ENCODE results near the gene EED. TPM values are rescaled to one million over a fixed set of nuclear protein-coding genes. Genes with fewer than 3 reads are reported as not detected.
"Not testable (repeated sequence)": the region's sequence is repeated elsewhere in the genome, so short reads cannot be mapped to it uniquely, and the experiment has no call there.

EED gene
- total RNA-seq, 2 experiments from 2014 or later: 63.9 to 66.9 TPM

DNA sequence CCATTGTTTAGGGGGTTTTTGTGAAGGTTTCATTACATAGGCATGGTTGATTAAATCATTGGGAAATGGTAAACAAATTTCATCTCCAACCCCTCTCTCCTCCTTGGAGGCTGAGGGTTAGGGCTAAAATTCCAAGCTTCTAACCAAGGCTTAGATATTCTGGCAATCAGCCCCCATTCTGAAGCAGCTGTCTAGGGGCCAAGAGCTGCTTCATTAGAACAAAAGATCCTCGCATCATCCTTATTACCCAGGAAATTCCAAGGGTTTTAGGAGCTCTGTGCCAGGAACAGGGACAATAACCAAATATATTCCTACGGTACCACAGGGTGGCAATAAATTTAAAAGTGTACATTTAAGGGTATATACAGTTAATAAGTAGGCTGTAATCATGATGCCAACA, 22.5 kb upstream of the EED start:
- H3K27ac Mint-ChIP-seq: no peak overlapping the region
- H3K4me1 Mint-ChIP-seq: peaks cover 27% of the 10 kb centered on the region
- H3K9me3 Mint-ChIP-seq: peaks cover 12% of the 10 kb centered on the region
- H3K27me3 Mint-ChIP-seq: no peaks in the 10 kb centered on the region
- no peak for DNase-seq
- ChIA-PET POLR2A (interaction anchor here (1.9 kb wide), 1 partner anchor 9 kb away, joined by 7 read pairs; no protein-coding TSS in a partner anchor), CTCF (interaction anchor here (0.8 to 1.5 kb wide), 2 partner anchors 16 to 367 kb away, joined by 3 to 4 read pairs; partner anchors contain the start of gene CCDC83)
- H3K4me3 Mint-ChIP-seq: no peak overlapping the region
- H3K36me3 Mint-ChIP-seq (ENCODE audit: low read depth): peaks cover 14% of the 10 kb centered on the region

DNA sequence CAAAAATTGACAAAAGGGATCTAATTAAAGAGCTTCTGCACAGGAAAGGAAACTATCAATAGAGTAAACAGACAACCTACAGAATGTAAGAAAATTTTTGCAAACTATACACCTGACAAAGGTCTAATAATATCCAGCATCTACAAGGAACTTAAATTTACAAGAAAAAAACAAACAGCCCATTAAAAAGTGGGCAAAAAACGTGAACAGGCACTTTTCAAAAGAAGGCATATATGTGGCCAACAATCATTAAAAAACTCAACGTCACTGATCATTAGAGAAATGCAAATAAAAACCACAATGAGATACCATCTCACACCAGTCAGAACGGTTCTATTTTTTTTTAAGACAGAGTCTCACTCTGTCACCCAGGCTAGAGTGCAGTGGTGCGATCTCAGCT, 20.0 kb upstream of the EED start:
- CTCF ChIA-PET, H3K4me3 Mint-ChIP-seq, H3K27me3 Mint-ChIP-seq, H3K27ac Mint-ChIP-seq, DNase-seq: not testable (repeated sequence)
- POLR2A ChIA-PET: interaction anchor here (0.7 kb wide), 1 partner anchor 10 kb away, joined by 3 read pairs; no protein-coding TSS in a partner anchor
- H3K9me3 Mint-ChIP-seq: peaks cover 12% of the 10 kb centered on the region
- H3K4me1 Mint-ChIP-seq: peaks cover 29% of the 10 kb centered on the region
- H3K36me3 Mint-ChIP-seq (ENCODE audit: low read depth): peaks cover 14% of the 10 kb centered on the region

DNA sequence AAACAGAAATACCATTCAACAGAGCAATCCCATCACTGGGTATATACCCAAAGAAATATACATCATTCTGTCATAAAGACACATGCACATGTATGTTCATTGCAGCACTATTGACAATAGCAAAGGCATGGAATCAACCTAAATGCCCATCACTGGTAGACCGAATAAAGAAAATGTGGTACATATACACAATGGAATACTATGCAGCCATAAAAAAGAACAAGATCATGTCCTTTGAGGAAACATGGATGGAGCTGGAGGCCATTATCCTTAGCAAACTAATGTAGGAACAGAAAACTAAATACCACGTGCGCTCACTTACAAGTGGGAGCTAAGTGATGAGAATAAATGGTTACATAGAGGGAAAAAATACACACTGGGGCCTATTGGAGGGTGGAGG, 19.2 kb upstream of the EED start:
- CTCF ChIA-PET, POLR2A ChIA-PET, DNase-seq, H3K4me3 Mint-ChIP-seq, H3K27me3 Mint-ChIP-seq, H3K27ac Mint-ChIP-seq: not testable (repeated sequence)
- Mint-ChIP-seq H3K4me1 (peaks cover 33% of the 10 kb centered on the region), H3K36me3 (ENCODE audit: low read depth) (peaks cover 14% of the 10 kb centered on the region), H3K9me3 (peaks cover 12% of the 10 kb centered on the region)

DNA sequence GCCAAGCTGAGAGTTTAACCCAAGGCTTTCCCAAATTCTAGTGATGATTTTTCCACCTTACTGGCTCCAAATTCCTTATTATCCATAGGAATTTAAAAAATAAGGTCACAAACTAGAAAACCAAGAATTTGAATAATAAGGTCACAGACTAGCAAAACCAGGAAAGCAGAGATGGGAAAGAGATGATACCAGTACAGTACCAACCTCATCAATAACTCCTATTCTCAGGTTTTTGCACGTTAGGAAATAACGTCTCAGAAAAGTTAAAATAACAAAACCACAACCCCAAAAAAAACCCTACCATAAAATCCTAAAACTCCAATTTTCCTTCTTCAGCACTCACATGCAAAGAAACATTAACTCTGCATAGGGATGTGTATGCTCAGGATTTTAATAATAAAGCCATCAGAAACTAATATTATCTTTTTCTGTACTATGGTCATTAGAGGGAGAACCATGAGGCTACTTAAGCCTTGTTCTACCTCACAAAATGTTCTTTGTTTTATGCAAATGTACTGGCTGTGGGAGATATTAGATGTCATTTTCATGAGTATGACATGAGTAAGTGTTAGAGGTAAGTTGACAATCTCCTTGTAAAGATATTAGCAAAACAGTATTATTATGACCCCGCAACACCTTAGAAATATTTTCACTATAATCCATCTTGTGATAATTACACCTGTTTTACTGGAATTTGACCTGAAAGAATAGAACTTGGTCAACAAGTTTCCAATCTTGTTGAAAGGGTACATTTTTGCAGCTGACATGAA, 16.1 kb upstream of the EED start:
- CTCF ChIA-PET: interaction anchor here (1.5 to 4.1 kb wide), 2 partner anchors 10 kb away, joined by 6 to 13 read pairs; no protein-coding TSS in a partner anchor
- H3K4me3 Mint-ChIP-seq: no peak overlapping the region
- no peaks in the 10 kb centered on the region for H3K27me3 Mint-ChIP-seq
- POLR2A ChIA-PET: no interaction called here
- peaks cover 14% of the 10 kb centered on the region for H3K36me3 Mint-ChIP-seq (ENCODE audit: low read depth)
- peaks cover 12% of the 10 kb centered on the region for H3K9me3 Mint-ChIP-seq
- no peak for DNase-seq
- peaks cover 38% of the 10 kb centered on the region for H3K4me1 Mint-ChIP-seq
- no peak overlapping the region for H3K27ac Mint-ChIP-seq

DNA sequence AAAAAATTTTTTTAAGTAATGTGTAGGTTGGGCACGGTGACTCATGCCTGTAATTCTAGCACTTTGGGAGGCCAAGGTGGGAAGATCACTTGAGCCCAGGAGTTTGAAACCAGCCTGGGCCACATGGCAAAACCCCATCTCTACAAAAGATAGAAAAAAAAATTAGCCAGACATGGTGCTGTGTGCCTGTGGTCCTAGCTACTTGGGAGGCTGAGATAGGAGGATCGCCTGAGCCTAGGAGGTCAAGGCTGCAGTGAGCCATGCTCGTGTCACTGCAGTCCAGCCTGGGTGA, 15.6 kb upstream of the EED start:
- peaks cover 11% of the 10 kb centered on the region for H3K36me3 Mint-ChIP-seq (ENCODE audit: low read depth)
- H3K4me1 Mint-ChIP-seq: peaks cover 38% of the 10 kb centered on the region
- POLR2A ChIA-PET, H3K4me3 Mint-ChIP-seq, H3K27me3 Mint-ChIP-seq, H3K27ac Mint-ChIP-seq, H3K9me3 Mint-ChIP-seq, DNase-seq: not testable (repeated sequence)
- CTCF ChIA-PET: interaction anchor here (0.9 to 4.1 kb wide), 2 partner anchors 11 to 35 kb away, joined by 3 to 13 read pairs; no protein-coding TSS in a partner anchor

DNA sequence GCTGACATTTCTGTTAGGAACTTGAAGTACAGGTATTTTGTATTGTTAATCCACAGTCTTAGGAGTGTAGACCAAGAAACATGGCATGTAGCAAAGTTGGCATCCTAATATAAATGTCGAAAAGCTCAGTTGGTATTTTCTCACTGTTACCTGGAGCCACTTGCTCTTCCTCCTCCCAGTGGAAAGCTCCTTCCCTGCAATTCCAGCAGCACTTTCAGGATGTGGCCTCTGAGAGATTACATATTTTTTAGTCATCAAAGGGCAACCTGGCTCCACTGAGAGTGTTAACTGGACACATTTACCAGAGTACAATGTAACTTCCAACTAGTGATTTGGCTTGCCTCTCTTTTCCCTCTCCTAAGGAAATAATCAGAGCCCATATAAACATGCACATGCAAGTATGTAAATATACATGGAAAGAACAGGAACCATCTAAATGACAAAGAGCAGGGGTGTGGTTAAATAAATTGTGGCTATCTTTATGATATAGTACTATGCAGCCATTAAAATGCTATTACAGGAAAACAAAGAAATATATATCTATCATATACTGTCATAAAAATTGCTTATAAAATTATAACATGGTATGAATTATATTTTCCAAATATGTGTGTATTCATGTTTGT, 14.3 kb upstream of the EED start:
- no peak for DNase-seq
- H3K4me1 Mint-ChIP-seq: peaks cover 38% of the 10 kb centered on the region
- no peak overlapping the region for H3K4me3 Mint-ChIP-seq
- no peaks in the 10 kb centered on the region for H3K27me3 Mint-ChIP-seq
- peaks cover 3% of the 10 kb centered on the region for H3K9me3 Mint-ChIP-seq
- no peak overlapping the region for H3K27ac Mint-ChIP-seq
- ChIA-PET POLR2A (interaction anchor here (0.7 to 2.5 kb wide), 4 partner anchors 9 to 407 kb away, joined by 3 to 7 read pairs (median 5); partner anchors contain the start of gene EED), CTCF (interaction anchor here (4.1 kb wide), 1 partner anchor 12 kb away, joined by 13 read pairs; no protein-coding TSS in a partner anchor)
- peaks cover 4% of the 10 kb centered on the region for H3K36me3 Mint-ChIP-seq (ENCODE audit: low read depth)

DNA sequence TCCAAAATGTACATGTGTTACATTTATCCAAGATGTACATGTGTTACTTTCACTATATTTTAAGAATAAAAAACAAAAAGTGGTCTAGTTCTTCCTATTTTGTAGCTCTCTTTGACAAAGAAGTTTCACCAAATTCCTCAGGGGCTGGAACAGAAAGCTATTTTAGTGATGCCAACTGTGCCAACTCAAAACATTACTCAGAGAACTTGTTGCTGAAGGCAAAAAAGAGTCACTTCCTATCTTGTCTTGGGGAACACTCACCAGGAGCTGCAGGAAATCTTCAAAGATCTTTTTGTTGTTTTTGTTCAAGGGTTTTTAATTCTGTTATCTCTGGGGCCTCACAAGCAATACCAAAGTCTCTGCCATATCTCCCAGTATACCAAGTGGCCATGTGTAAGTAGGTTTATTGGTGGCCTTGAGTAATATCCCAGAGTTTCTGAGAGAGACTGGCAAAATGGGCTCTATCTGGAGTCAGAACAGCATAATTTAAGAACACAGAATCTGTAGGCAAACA, 13.6 kb upstream of the EED start:
- H3K36me3 Mint-ChIP-seq (ENCODE audit: low read depth): no peaks in the 10 kb centered on the region
- no peaks in the 10 kb centered on the region for H3K9me3 Mint-ChIP-seq
- H3K27me3 Mint-ChIP-seq: no peaks in the 10 kb centered on the region
- H3K27ac Mint-ChIP-seq: no peak overlapping the region
- no peak overlapping the region for H3K4me3 Mint-ChIP-seq
- CTCF ChIA-PET: interaction anchor here (4.1 kb wide), 1 partner anchor 13 kb away, joined by 13 read pairs; no protein-coding TSS in a partner anchor
- peaks cover 38% of the 10 kb centered on the region for H3K4me1 Mint-ChIP-seq
- POLR2A ChIA-PET: interaction anchor here (0.7 to 2.5 kb wide), 4 partner anchors 9 to 408 kb away, joined by 3 to 7 read pairs (median 5); partner anchors contain the start of gene EED
- DNase-seq: no peak

DNA sequence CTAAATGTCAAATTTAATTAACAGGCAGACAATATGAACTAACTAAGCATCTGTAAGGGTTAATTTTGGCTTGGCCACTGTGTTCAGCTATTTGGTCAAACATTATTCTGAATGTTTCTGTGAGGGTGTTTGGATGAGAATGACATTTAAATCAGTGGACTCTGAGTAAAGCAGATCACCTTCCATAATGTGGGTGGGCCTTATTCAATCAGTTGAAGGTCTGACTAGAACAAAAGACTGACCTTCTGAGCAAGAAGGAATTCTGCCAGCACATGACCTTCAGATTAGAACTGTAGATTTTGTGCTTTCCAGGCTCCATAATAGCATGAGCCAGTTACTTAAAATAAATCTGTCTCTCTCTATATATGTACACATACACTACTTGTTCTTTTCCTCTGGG, 12.0 kb upstream of the EED start:
- CTCF ChIA-PET: interaction anchor here (1.1 to 4.1 kb wide), 3 partner anchors 9 to 16 kb away, joined by 3 to 13 read pairs (median 4); no protein-coding TSS in a partner anchor
- H3K9me3 Mint-ChIP-seq: no peaks in the 10 kb centered on the region
- H3K4me1 Mint-ChIP-seq: peaks cover 34% of the 10 kb centered on the region

DNA sequence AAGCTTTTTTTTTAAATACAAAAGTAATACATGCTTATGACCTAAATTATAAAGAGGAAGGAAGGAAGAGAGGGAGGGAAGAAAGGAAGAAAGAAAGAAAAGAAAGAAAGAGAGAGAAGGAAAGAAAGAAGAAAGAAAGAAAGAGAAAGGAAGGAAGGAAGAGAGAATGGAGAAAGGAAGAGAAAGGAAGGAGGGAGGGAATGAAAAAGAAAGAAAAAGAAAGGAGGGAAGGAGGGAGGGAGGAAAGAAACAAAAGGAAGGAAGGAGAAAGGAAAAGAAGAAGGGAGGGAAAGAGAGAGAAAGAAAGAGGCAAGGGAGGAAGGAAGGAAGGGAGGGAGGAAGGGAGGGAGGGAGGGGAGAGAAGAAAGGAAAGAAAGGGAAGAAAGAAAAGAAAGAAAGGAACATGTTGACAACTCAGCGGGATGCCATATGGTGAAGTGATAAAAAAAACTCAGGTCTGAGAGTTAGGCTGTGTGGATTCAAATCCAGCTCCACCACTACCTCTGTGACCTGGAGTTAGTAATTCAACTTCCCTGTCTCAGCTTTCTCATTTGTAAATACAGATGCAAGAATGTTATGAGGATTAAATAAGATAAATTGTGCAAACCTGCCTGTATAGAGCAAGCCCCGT, 9.6 kb upstream of the EED start:
- Mint-ChIP-seq H3K4me3 (no peak overlapping the region), H3K4me1 (peaks cover 12% of the 10 kb centered on the region), H3K27ac (no peak overlapping the region), H3K9me3 (no peaks in the 10 kb centered on the region), H3K36me3 (ENCODE audit: low read depth) (no peaks in the 10 kb centered on the region), H3K27me3 (no peaks in the 10 kb centered on the region)
- CTCF ChIA-PET: interaction anchor here (0.7 kb wide), 1 partner anchor 66 kb away, joined by 5 read pairs; no protein-coding TSS in a partner anchor
- POLR2A ChIA-PET: no interaction called here
- DNase-seq: no peak

More for the DNA sequence above, 12.0 kb upstream of the EED start:
- POLR2A ChIA-PET: interaction anchor here (1.1 to 2.1 kb wide), 2 partner anchors 12 to 56 kb away, joined by 3 to 6 read pairs; partner anchors contain the start of gene EED
- H3K27ac Mint-ChIP-seq: no peak overlapping the region
- H3K4me3 Mint-ChIP-seq: no peak overlapping the region
- no peak for DNase-seq
- no peaks in the 10 kb centered on the region for H3K36me3 Mint-ChIP-seq (ENCODE audit: low read depth)
- H3K27me3 Mint-ChIP-seq: no peaks in the 10 kb centered on the region

DNA sequence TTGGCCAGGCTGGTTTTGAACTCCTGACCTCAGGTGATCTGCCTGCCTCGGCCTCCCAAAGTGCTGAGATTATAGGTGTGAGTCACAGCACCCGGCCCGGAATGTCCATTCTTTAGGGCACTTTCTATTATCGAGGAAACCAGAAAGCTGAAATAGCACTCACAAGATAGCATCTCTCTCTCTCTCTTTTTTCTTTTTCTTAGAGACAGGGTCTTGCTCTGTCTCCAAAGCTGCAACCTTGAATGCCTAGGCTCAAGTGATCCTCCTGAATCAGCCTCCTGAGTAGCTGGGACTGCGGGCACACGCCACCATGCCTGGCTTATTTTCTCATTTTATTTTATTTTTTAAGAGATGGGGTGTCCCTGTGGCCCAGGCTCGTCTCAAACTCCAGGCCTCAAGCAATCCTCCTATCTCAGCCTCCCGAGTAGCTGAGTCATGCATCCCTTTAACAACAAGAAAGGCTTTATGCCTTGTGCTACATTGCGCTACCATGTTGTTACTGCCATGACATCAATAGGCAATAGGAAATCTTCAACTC, 7.2 kb upstream of the EED start:
- ChIA-PET CTCF (interaction anchor here (0.9 to 1.3 kb wide), 2 partner anchors 14 to 19 kb away, joined by 4 read pairs; no protein-coding TSS in a partner anchor), POLR2A (interaction anchor here (0.9 kb wide), 1 partner anchor 12 kb away, joined by 3 read pairs; no protein-coding TSS in a partner anchor)
- no peaks in the 10 kb centered on the region for H3K36me3 Mint-ChIP-seq (ENCODE audit: low read depth)
- no peaks in the 10 kb centered on the region for H3K27me3 Mint-ChIP-seq
- H3K27ac Mint-ChIP-seq: no peak overlapping the region
- peaks cover 11% of the 10 kb centered on the region for H3K4me1 Mint-ChIP-seq
- no peaks in the 10 kb centered on the region for H3K9me3 Mint-ChIP-seq
- no peak overlapping the region for H3K4me3 Mint-ChIP-seq
- no peak for DNase-seq

DNA sequence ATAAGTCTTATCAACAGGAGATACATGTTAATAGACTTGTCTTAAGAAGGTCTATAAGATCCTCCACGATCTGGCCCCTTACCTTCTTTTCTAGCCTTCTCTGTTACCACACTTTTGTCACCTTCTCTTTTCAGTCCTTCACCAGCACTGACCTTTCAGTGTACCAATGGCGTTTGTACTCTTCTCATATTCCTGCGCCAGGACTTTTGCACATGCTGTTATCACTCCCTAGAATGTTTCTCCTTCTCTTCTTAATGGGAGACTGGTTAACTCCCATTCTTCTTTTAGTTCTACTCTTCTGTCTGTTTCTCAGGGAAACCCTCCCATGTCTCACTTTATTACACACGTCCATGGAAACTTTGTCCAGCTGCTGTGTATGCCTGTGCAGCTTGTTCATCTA, 4.4 kb upstream of the EED start:
- H3K27ac Mint-ChIP-seq: no peak overlapping the region
- no peaks in the 10 kb centered on the region for H3K36me3 Mint-ChIP-seq (ENCODE audit: low read depth)
- H3K4me1 Mint-ChIP-seq: peaks cover 11% of the 10 kb centered on the region
- CTCF ChIA-PET: interaction anchor here (1.0 to 2.4 kb wide), 3 partner anchors 19 to 47 kb away, joined by 5 to 7 read pairs (median 6); no protein-coding TSS in a partner anchor
- no peaks in the 10 kb centered on the region for H3K9me3 Mint-ChIP-seq
- DNase-seq: no peak
- no peak overlapping the region for H3K4me3 Mint-ChIP-seq
- POLR2A ChIA-PET: interaction anchor here (1.1 kb wide), 1 partner anchor 10 kb away, joined by 3 read pairs; no protein-coding TSS in a partner anchor
- no peaks in the 10 kb centered on the region for H3K27me3 Mint-ChIP-seq

DNA sequence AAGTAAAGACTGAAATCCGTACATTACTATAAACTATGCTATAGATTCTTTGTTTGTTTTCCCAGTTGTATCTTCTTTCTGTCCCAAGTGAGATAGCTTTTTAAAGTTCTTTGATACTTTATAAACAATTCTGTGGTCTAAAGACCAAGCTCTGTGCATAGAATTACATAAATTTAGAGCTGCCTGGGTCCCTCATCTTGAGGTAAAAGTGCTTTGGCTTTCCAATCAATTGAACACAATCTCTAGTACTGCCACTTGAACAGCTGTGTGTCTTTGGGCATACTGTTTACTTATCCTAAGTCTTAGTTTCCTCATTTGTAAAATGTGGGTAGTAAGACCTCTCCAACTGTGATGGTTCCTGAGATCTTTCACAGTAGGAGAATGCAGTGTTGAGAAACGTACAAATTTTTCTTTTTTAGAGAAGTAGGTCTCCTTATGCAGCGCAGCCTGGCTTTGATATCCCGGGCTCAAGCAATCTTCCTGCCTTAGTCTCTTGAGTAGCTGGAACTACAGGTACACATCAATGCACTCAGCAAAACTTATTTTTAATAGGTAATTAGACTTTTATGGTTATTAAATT, 2.5 kb upstream of the EED start:
- no peak overlapping the region for H3K4me3 Mint-ChIP-seq
- H3K9me3 Mint-ChIP-seq: no peaks in the 10 kb centered on the region
- CTCF ChIA-PET: interaction anchor here (0.7 to 2.1 kb wide), 6 partner anchors 10 to 49 kb away, joined by 3 to 6 read pairs (median 4); no protein-coding TSS in a partner anchor
- no peaks in the 10 kb centered on the region for H3K27me3 Mint-ChIP-seq
- POLR2A ChIA-PET: interaction anchor here (1.1 to 6.1 kb wide), 6 partner anchors 9 to 174 kb away, joined by 3 to 51 read pairs (median 3); partner anchors contain the start of genes HIKESHI and PICALM
- no peak overlapping the region for H3K27ac Mint-ChIP-seq
- peaks cover 15% of the 10 kb centered on the region for H3K4me1 Mint-ChIP-seq
- peaks cover 5% of the 10 kb centered on the region for H3K36me3 Mint-ChIP-seq (ENCODE audit: low read depth)
- no peak for DNase-seq
